Measurements from ENCODE around the gene LNP1.

GRCh38 chr3:100411091-100411982, 10.0 kb downstream of the LNP1 start:
- TF ChIP-seq, protein P1, sequence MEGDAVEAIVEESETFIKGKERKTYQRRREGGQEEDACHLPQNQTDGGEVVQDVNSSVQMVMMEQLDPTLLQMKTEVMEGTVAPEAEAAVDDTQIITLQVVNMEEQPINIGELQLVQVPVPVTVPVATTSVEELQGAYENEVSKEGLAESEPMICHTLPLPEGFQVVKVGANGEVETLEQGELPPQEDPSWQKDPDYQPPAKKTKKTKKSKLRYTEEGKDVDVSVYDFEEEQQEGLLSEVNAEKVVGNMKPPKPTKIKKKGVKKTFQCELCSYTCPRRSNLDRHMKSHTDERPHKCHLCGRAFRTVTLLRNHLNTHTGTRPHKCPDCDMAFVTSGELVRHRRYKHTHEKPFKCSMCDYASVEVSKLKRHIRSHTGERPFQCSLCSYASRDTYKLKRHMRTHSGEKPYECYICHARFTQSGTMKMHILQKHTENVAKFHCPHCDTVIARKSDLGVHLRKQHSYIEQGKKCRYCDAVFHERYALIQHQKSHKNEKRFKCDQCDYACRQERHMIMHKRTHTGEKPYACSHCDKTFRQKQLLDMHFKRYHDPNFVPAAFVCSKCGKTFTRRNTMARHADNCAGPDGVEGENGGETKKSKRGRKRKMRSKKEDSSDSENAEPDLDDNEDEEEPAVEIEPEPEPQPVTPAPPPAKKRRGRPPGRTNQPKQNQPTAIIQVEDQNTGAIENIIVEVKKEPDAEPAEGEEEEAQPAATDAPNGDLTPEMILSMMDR (conservative IDR thresholded peaks at IDR 0.05; ENCODE audit: low read length), result no peak
- no peak for TF ChIP-seq EZH2phosphoT487 (IDR thresholded peaks at IDR 0.05; ENCODE audit: borderline replicate concordance, low read depth, low read length)

All from OCI-LY7 (cell line).